Activated CD4-positive, alpha-beta T cell treated with anti-CD3 and anti-CD28 coated beads for 4 hours (primary cell): ENCODE results near the gene SLC15A3.

Experiments
- DNase-seq, 2 donors: peaks; one replicate each; pipeline ENCODE4 v3.0.0-alpha.2; 2020

The SLC15A3 gene

GRCh38 chr11:60944490-60945294 is 7.3 kb downstream of the SLC15A3 start:
- no peak for DNase-seq

GRCh38 chr11:60942970-60943565 is 8.9 kb downstream of the SLC15A3 start:
- DNase-seq: no peak

- DNase-seq: no peak
These were observed 9.8 kb downstream of the SLC15A3 start for GRCh38 chr11:60942219-60942618.

- DNase-seq: no peak
These were observed 10.4 kb downstream of the SLC15A3 start for GRCh38 chr11:60941371-60942119.

GRCh38 chr11:60939855-60940254 is 12.1 kb downstream of the SLC15A3 start:
- no peak for DNase-seq

- DNase-seq: no peak
These were observed 12.7 kb downstream of the SLC15A3 start for GRCh38 chr11:60939301-60939700.

- no peak for DNase-seq
These were observed 13.5 kb downstream of the SLC15A3 start for GRCh38 chr11:60938500-60938899.

- no peak for DNase-seq
These were observed 14.2 kb downstream of the SLC15A3 start for GRCh38 chr11:60937811-60938210.

- no peak for DNase-seq
These were observed 14.8 kb downstream of the SLC15A3 start for GRCh38 chr11:60937144-60937527.

GRCh38 chr11:60936467-60937143 is 15.4 kb downstream of the SLC15A3 start:
- no peak for DNase-seq

- DNase-seq: no peak
These were observed 16.1 kb downstream of the SLC15A3 start for GRCh38 chr11:60935676-60936442.

GRCh38 chr11:60934790-60935605 is 17.0 kb downstream of the SLC15A3 start:
- no peak for DNase-seq

- no peak for DNase-seq
These were observed 17.7 kb downstream of the SLC15A3 start for GRCh38 chr11:60934124-60934789.

GRCh38 chr11:60933416-60934123 is 18.4 kb downstream of the SLC15A3 start:
- no peak for DNase-seq

- no peak for DNase-seq
These were observed 19.2 kb downstream of the SLC15A3 start for GRCh38 chr11:60932605-60933356.

- no peak for DNase-seq
These were observed 20.1 kb downstream of the SLC15A3 start for GRCh38 chr11:60931917-60932316.

GRCh38 chr11:60930394-60930793 is 21.6 kb downstream of the SLC15A3 start:
- no peak for DNase-seq

GRCh38 chr11:60929764-60930163 is 22.2 kb downstream of the SLC15A3 start:
- DNase-seq: no peak

- no peak for DNase-seq
These were observed 23.4 kb downstream of the SLC15A3 start for GRCh38 chr11:60928563-60929001.
